ENCODE measurements around the gene EIF5AL1.

GRCh38 chr10:79559726-79560125 lies 47.4 kb downstream of the EIF5AL1 start:
- no peak for TF ChIP-seq CTCF (IDR thresholded peaks at IDR 0.05; ENCODE audit: low read length)
- no peak for TF ChIP-seq EZH2 (IDR thresholded peaks at IDR 0.05; ENCODE audit: borderline replicate concordance, low read length)

Data from OCI-LY1 (cell line).